ENCODE measurements around the gene NF2. TPM values are rescaled to one million over a fixed set of nuclear protein-coding genes. Genes with fewer than 3 reads are reported as not detected.

The NF2 gene
- total and polyA plus RNA-seq, 3 donors from 2014 or later = 23.4 to 45.2 (median 32.5) TPM

DNA sequence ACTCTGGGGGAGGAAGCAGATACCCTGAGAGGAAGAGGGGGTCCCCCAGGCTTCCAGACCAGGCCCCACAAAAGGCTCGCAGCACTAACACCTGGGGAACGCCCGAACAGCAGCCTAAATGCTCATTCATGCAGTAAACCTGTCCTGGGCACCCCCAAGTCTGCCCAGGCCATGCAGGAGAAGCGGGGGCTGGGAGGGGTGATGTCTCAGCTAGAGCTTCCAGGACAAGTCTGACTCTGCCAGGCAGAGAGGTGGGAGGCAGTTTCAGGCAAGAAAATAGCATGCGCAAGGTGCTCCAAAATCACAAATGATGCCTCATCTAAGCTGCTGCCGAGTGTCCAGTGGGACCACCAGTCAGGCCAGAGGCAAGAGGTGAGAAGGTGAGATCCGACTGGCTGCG is 131.0 kb downstream of the NF2 start:
- 88 to 90% methylated on average over 8 of the region's 8 CpGs for WGBS, 2 donors
- H3K4me1 ChIP-seq = no peaks in the 10 kb centered on the region
- no peak for TF ChIP-seq POLR2A (IDR thresholded peaks at IDR 0.05)
- TF ChIP-seq, protein P1, sequence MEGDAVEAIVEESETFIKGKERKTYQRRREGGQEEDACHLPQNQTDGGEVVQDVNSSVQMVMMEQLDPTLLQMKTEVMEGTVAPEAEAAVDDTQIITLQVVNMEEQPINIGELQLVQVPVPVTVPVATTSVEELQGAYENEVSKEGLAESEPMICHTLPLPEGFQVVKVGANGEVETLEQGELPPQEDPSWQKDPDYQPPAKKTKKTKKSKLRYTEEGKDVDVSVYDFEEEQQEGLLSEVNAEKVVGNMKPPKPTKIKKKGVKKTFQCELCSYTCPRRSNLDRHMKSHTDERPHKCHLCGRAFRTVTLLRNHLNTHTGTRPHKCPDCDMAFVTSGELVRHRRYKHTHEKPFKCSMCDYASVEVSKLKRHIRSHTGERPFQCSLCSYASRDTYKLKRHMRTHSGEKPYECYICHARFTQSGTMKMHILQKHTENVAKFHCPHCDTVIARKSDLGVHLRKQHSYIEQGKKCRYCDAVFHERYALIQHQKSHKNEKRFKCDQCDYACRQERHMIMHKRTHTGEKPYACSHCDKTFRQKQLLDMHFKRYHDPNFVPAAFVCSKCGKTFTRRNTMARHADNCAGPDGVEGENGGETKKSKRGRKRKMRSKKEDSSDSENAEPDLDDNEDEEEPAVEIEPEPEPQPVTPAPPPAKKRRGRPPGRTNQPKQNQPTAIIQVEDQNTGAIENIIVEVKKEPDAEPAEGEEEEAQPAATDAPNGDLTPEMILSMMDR (IDR thresholded peaks at IDR 0.05) = no peak
- no peaks in the 10 kb centered on the region for H3K36me3 ChIP-seq (ENCODE audit: low read depth, missing control alignments)
- intact Hi-C loops (cut with DNase I; ENCODE audit: low total_unique reads) = no loop called here
- no peak overlapping the region for H3K27ac ChIP-seq
- no peaks in the 10 kb centered on the region for H3K9me3 ChIP-seq
- no peak for DNase-seq
- no peak overlapping the region for H3K4me3 ChIP-seq
- H3K27me3 ChIP-seq = no peaks in the 10 kb centered on the region

DNA sequence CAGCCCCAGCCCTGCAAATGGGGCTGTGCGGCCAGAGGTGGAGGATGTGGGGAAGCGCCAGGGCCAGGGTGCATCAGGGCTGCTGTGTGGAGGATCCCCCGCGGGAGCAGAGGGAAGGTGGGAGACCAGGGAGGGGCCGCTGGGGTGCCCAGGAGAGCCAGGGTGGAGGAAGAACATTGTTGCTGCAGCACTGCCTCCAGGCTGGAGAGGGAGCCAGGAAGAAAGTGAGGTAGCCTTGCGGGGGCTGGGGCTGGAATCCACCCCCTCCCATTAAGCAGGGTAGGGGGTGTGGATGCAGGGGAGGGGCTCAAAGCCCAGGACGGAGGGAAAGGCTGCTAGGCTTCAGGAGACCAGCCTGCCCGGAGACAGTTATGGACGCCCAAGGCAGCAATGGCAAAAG is 131.4 kb downstream of the NF2 start:
- Histone ChIP-seq H3K4me3 (no peak overlapping the region), H3K27me3 (no peaks in the 10 kb centered on the region), H3K36me3 (ENCODE audit: low read depth, missing control alignments) (no peaks in the 10 kb centered on the region), H3K27ac (no peak overlapping the region), H3K4me1 (no peaks in the 10 kb centered on the region), H3K9me3 (no peaks in the 10 kb centered on the region)
- no peak for TF ChIP-seq POLR2A (IDR thresholded peaks at IDR 0.05)
- TF ChIP-seq, protein P1 (IDR thresholded peaks at IDR 0.05) = no peak
- 89 to 100% methylated on average over 6 to 9 of the region's 9 CpGs for WGBS, 2 donors
- DNase-seq = no peak
- intact Hi-C loops (cut with DNase I; ENCODE audit: low total_unique reads) = no loop called here

DNA sequence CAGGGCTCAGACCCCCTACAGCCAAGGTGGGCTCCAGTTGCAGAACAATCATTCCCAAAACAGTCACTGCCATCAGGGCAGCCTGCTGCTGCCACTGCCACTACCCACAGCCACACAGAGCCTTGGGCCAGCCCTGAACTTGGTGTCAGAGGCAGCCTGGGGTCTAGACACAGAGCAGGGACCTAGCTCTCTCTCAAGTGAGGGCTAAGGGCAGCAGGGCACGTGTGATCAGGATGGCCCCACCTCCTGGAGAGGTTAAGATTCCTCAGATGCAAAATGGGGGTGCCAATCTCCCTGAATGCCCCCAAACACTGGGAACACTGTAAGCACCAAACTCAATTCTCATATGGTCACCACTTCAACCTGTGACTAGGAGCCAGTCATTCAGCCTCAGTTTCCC is 132.0 kb downstream of the NF2 start:
- TF ChIP-seq, protein P1 (IDR thresholded peaks at IDR 0.05) = no peak
- TF ChIP-seq POLR2A (IDR thresholded peaks at IDR 0.05) = no peak

DNA sequence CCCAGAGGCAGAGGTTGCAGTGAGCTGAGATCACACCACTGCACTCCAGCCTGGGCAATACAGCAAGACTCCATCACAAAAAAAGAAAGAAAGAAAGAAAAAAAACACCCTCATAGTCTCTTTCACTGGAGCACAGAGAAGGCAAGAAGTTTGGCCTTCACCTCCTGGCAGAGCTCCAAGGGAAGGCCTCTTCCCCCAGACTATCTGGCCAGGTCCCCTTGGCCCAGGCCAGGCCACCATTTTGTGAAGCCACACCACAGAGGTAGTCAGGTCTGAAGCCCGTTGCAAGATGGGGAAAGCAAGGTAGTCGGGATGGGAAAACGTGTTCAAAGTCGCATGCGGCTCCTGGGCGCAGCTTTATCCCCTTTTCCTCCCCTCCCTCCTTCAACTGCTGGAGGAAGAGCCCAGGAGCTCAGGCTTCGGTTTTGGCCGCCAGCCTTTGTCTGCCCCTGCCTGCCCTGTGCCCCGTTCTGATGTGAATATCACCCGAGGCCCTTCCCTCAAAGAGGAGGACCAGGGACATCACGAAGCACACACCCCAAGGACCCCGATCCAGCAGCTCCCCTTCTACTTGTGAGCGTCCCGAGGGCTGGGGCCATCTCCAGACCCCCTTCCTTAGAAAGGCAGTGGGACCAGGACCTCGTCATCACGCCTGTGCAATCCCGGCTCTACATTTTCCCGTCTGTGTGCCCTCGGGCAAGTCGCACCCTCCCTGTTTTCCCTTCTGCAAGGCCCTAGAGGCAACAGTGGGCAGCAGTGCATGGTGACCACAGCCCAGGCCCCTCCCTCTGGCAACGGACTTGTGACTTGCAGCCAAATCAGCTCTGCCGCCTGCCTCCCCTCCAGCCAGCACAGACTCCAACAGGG is 134.1 kb downstream of the NF2 start:
- Histone ChIP-seq H3K27me3 (no peaks in the 10 kb centered on the region), H3K36me3 (ENCODE audit: low read depth, missing control alignments) (no peaks in the 10 kb centered on the region)

More for the DNA sequence above, 132.0 kb downstream of the NF2 start:
- Histone ChIP-seq H3K36me3 (ENCODE audit: low read depth, missing control alignments) (no peaks in the 10 kb centered on the region), H3K27me3 (no peaks in the 10 kb centered on the region), H3K4me3 (no peak overlapping the region), H3K4me1 (no peaks in the 10 kb centered on the region), H3K27ac (no peak overlapping the region), H3K9me3 (no peaks in the 10 kb centered on the region)
- intact Hi-C loops (cut with DNase I; ENCODE audit: low total_unique reads) = no loop called here
- WGBS, 2 donors = 64% methylated on average over 1 of the region's 1 CpG; no CpG with 5 or more reads in 1 of the 2 donors
- no peak for DNase-seq

More for the DNA sequence above, 134.1 kb downstream of the NF2 start:
- Histone ChIP-seq H3K4me3 (no peak overlapping the region), H3K4me1 (no peaks in the 10 kb centered on the region), H3K9me3 (no peaks in the 10 kb centered on the region), H3K27ac (no peak overlapping the region)
- 85 to 90% methylated on average over 22 of the region's 22 CpGs for WGBS, 2 donors
- DNase-seq = no peak
- intact Hi-C loops (cut with DNase I; ENCODE audit: low total_unique reads) = no loop called here
- TF ChIP-seq, protein P1 (IDR thresholded peaks at IDR 0.05) = no peak
- no peak for TF ChIP-seq POLR2A (IDR thresholded peaks at IDR 0.05)

Data from testis (tissue), 3 donors.